Osteoblast (primary cell): ENCODE results near the gene GNAZ. TPM values are rescaled to one million over a fixed set of nuclear protein-coding genes. Genes with fewer than 3 reads are reported as not detected.

ENCODE experiments used
- DNase-seq: peaks from one replicate; pipeline ENCODE4 v3.0.0; 2011; ENCODE audit warnings: low spot score, mixed read lengths; ENCODE audit not compliant: insufficient read length; ENCODE audit errors: missing footprints
- H2AFZ ChIP-seq: 2 replicates; pipeline ENCODE4 v1.6.0; 2011; ENCODE audit warnings: mild to moderate bottlenecking, low read length
- H3K27ac ChIP-seq: 2 replicates; pipeline ENCODE4 v1.5.1; 2011; ENCODE audit warnings: mild to moderate bottlenecking, low read depth, low read length, moderate library complexity
- H3K27me3 ChIP-seq: 2 replicates; pipeline ENCODE4 v1.6.0; 2012; ENCODE audit warnings: mild to moderate bottlenecking, control low read depth, inconsistent platforms, low read length, moderate library complexity; ENCODE audit not compliant: insufficient read depth
- H3K36me3 ChIP-seq: 2 replicates; pipeline ENCODE4 v1.5.1; 2011; ENCODE audit warnings: mild to moderate bottlenecking, low read length, control low read depth, moderate library complexity; ENCODE audit not compliant: insufficient read depth
- H3K4me1 ChIP-seq: 2 replicates; pipeline ENCODE4 v1.5.1; 2011; ENCODE audit warnings: mild to moderate bottlenecking, low read length, control low read depth, moderate library complexity; ENCODE audit not compliant: insufficient read depth
- H3K4me2 ChIP-seq: 2 replicates; pipeline ENCODE4 v1.6.0; 2011; ENCODE audit warnings: mild to moderate bottlenecking, low read length; ENCODE audit not compliant: insufficient read depth
- H3K4me3 ChIP-seq: fragments of 200-600 bp; sonication (generic); 3 replicates; pipeline ENCODE4 v1.5.1; 2012; ENCODE audit warnings: mild to moderate bottlenecking, low read length, inconsistent platforms; ENCODE audit not compliant: insufficient read depth
- H3K79me2 ChIP-seq: 2 replicates; pipeline ENCODE4 v1.6.0; 2012; ENCODE audit warnings: mild to moderate bottlenecking, low read length, control low read depth, inconsistent platforms; ENCODE audit not compliant: insufficient read depth
- H3K9me3 ChIP-seq: 2 replicates; pipeline ENCODE4 v1.5.1; 2011; ENCODE audit warnings: low read depth, low read length, control low read depth
- H4K20me1 ChIP-seq: 2 replicates; pipeline ENCODE4 v1.6.0; 2012; ENCODE audit warnings: mild to moderate bottlenecking, low read length, control low read depth; ENCODE audit not compliant: insufficient read depth
- total RNA-seq: library from RNA; depleted of rRNA; stranded (reverse); fragments of >200 nt; gene quantifications from 2 replicates; pipeline ENCODE4 v1.2.3, GENCODE V29; 2012
- TF ChIP-seq, protein P1 (sequence below): IDR thresholded peaks from 2 replicates; pipeline ENCODE4 v1.5.1; 2011; ENCODE audit warnings: mild to moderate bottlenecking, low read depth, low read length, moderate library complexity; ENCODE audit errors: extremely low read depth

Gene GNAZ
- total RNA-seq, 1 donor, result 0.72 TPM

DNA sequence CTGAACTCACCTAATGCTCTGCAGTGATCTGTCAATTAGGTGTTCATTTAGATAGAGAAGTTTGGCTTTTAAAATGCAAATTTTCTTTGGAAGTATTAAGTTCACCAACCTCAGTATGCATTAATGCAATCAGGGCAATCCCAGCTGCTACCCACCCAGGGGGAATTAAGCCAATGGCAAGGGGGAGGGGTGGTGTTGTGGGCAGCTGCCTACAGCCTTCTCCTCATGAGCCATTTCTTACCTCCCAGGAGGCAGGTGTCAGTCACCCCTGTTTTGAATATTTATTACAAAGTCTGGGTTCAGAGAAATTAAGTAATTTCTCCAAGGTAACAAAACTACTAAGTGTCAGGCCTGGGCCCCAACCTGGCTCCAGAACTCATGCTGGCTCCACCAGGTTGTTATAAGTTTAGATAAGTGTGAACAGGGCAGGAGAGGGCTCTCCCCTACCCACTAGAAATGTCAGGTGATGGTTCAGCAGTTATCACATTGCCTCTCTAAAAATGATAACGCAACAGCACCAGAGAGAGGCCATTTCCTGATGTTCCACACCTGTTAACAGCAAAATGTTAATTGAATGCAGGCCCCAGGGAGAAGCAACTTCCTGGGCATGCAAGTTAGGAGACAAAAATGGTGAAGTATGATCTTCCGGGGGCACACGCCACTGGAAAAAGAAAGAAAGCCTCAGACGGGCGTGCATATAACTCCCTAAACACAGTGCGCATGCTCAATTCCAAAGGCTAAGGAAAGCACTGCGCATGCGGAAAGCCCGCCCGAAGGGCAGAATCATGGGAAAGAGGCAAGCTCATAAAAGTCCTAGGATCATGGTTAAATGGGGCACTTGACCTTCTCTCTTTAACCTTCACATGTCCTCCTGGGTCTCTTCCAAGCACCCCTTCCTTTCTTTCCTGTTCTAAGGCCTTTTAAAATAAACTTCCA lies 35.4 kb upstream of the GNAZ start:
- Histone ChIP-seq H4K20me1 (no peaks in the 10 kb centered on the region), H3K36me3 (no peaks in the 10 kb centered on the region), H3K27me3 (no peaks in the 10 kb centered on the region), H3K79me2 (no peaks in the 10 kb centered on the region), H3K27ac (no peak overlapping the region), H3K4me1 (no peaks in the 10 kb centered on the region), H3K4me2 (no peak overlapping the region), H3K9me3 (no peaks in the 10 kb centered on the region), H2AFZ (no peak overlapping the region), H3K4me3 (no peak overlapping the region)
- DNase-seq, result no peak
- TF ChIP-seq, protein P1, sequence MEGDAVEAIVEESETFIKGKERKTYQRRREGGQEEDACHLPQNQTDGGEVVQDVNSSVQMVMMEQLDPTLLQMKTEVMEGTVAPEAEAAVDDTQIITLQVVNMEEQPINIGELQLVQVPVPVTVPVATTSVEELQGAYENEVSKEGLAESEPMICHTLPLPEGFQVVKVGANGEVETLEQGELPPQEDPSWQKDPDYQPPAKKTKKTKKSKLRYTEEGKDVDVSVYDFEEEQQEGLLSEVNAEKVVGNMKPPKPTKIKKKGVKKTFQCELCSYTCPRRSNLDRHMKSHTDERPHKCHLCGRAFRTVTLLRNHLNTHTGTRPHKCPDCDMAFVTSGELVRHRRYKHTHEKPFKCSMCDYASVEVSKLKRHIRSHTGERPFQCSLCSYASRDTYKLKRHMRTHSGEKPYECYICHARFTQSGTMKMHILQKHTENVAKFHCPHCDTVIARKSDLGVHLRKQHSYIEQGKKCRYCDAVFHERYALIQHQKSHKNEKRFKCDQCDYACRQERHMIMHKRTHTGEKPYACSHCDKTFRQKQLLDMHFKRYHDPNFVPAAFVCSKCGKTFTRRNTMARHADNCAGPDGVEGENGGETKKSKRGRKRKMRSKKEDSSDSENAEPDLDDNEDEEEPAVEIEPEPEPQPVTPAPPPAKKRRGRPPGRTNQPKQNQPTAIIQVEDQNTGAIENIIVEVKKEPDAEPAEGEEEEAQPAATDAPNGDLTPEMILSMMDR, result no peak

DNA sequence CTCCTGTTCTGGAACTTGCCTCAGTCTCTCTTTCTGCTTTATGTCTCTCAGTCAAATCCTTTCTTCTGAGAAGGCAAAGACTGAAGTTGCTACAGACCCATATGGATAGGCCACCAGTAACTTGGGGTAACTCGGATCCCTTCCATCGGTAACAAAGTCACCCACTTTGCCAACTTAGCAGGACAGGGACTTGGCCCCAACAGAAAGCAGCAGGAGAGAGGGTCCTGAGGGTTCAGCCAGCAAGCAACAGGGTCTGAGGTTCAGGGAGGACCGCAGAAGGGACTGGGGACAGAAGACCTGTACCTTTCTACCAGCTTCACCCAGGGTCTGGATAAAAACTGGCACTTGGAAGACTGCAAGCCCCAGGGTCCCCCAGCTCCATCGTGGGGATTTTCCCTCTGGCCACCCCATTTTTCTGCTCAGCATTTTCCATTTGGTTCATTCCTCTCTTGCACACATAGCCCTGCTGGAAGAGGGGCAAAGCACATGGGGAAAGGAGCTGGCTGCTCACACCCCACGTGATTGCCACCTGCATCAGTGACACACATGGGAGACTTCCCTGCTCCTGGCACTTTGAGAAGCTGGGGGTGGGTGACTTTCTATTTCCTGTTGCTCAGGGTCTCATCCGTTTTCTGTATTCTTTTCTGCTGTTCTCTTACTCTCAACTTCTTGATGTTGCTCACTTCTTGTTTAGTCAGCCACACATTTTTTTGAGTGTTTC lies 34.6 kb upstream of the GNAZ start:
- H3K4me2 ChIP-seq, result no peak overlapping the region
- no peak for DNase-seq
- H3K27ac ChIP-seq, result no peak overlapping the region
- H3K36me3 ChIP-seq, result no peaks in the 10 kb centered on the region
- H3K4me1 ChIP-seq, result no peaks in the 10 kb centered on the region
- no peak overlapping the region for H3K4me3 ChIP-seq
- TF ChIP-seq, protein P1, result no peak
- no peaks in the 10 kb centered on the region for H3K79me2 ChIP-seq
- no peak overlapping the region for H2AFZ ChIP-seq
- no peaks in the 10 kb centered on the region for H4K20me1 ChIP-seq
- no peaks in the 10 kb centered on the region for H3K27me3 ChIP-seq
- no peaks in the 10 kb centered on the region for H3K9me3 ChIP-seq

DNA sequence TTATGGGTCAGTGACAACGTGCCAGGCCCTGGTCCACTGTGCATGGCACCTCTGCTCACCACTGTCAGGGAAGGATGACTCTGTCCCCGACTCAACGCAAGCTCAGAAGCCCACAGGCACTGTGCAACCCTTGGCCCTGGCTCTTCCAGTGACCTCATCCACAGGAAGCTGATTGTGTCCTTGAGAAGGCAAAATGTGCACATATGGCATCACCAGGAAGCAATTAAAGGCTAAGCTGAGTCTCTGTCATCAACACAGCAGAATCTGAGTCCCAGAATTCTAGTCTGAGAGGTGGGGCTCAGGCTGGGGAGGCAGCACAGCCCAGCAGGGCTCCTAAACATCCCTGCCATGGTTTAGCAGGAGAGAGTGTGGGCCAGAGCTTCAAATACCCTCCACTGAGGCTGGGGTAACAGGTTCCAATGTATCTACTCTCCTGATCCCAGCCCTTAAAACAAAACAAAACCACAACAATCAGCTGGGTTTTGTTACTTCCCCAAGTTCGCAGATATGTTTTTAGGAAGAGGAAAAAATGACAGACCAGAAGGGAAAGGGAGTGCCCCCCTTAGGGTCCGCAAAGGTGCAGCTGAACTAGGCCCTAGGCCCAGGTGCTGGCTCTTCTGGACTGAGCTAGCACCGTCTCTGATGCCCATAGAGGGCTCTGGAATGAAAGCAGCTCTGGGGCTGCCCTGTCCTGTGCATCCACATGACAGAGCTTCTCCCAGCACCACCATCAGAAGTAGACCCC lies 33.5 kb upstream of the GNAZ start:
- no peak overlapping the region for H2AFZ ChIP-seq
- H3K27me3 ChIP-seq, result no peaks in the 10 kb centered on the region
- H3K79me2 ChIP-seq, result no peaks in the 10 kb centered on the region
- no peak overlapping the region for H3K4me2 ChIP-seq
- H3K36me3 ChIP-seq, result no peaks in the 10 kb centered on the region
- no peaks in the 10 kb centered on the region for H3K4me1 ChIP-seq
- TF ChIP-seq, protein P1, result no peak
- no peak overlapping the region for H3K27ac ChIP-seq
- H4K20me1 ChIP-seq, result no peaks in the 10 kb centered on the region
- DNase-seq, result no peak
- no peak overlapping the region for H3K4me3 ChIP-seq
- H3K9me3 ChIP-seq, result no peaks in the 10 kb centered on the region
